NOMO-1 treated with DMSO at 0.1 percent for 48 hours (cell line): ENCODE results near the gene BRSK1.
"Not testable (repeated sequence)": the region's sequence is repeated elsewhere in the genome, so short reads cannot be mapped to it uniquely, and the experiment has no call there.

Experiments used
- DNase-seq: peaks from one replicate; lab custom pipeline; 2025; ENCODE audit not compliant: unreplicated experiment; lab: John Stamatoyannopoulos, UW

BRSK1 gene

GRCh38 chr19:55325172-55325571 is 41.4 kb downstream of the BRSK1 start, which contains the start of gene TMEM150B:
Gene TMEM150B (minus strand): TSS chr19:55325341. CDS start chr19:55321036, 4,305 bp downstream.
- peak; percentile 36 for DNase-seq

- not testable (repeated sequence) for DNase-seq
These were observed 45.0 kb downstream of the BRSK1 start for GRCh38 chr19:55328774-55329318.

- DNase-seq = not testable (repeated sequence)
These were observed 46.0 kb downstream of the BRSK1 start for GRCh38 chr19:55329791-55330190.

- DNase-seq = no peak
These were observed 50.1 kb downstream of the BRSK1 start for GRCh38 chr19:55333870-55334269.

GRCh38 chr19:55336101-55336500 is 52.3 kb downstream of the BRSK1 start:
- no peak for DNase-seq

- DNase-seq = peak; percentile 100
These were observed 55.5 kb downstream of the BRSK1 start, which contains the start of gene KMT5C for GRCh38 chr19:55339105-55339888. Gene KMT5C (plus strand): TSS chr19:55339876. CDS start chr19:55341937, 2,061 bp downstream.

- no peak for DNase-seq
These were observed 56.3 kb downstream of the BRSK1 start for GRCh38 chr19:55339889-55340783.

GRCh38 chr19:55340784-55341147 is 57.0 kb downstream of the BRSK1 start:
- DNase-seq = peak; percentile 14

- peak; percentile 21 for DNase-seq
These were observed 57.4 kb downstream of the BRSK1 start for GRCh38 chr19:55341171-55341588.

GRCh38 chr19:55341595-55342531 is 58.1 kb downstream of the BRSK1 start:
- DNase-seq = no peak

- no peak for DNase-seq
These were observed 60.6 kb downstream of the BRSK1 start for GRCh38 chr19:55344444-55344843.

GRCh38 chr19:55345101-55345817 is 61.5 kb downstream of the BRSK1 start:
- DNase-seq = no peak

GRCh38 chr19:55345818-55346724 is 62.3 kb downstream of the BRSK1 start:
- no peak for DNase-seq

- DNase-seq = no peak
These were observed 63.1 kb downstream of the BRSK1 start for GRCh38 chr19:55346725-55347441.

- no peak for DNase-seq
These were observed 63.7 kb downstream of the BRSK1 start for GRCh38 chr19:55347442-55348009.

- no peak for DNase-seq
These were observed 64.7 kb downstream of the BRSK1 start for GRCh38 chr19:55348317-55349034.
